GM23248 (cell line): ENCODE data around the gene NUP153. TPM values are rescaled to one million over a fixed set of nuclear protein-coding genes. Genes with fewer than 3 reads are reported as not detected.

Experiments
- DNase-seq: peaks from one replicate; pipeline ENCODE4 v3.0.0-alpha.2; 2015
- H2AFZ ChIP-seq: fragments of 200-600 bp; sonication (generic); 2 replicates; pipeline ENCODE4 v1.6.1; 2016; ENCODE audit warnings: antibody characterized with exemption
- H3F3A ChIP-seq: fragments of 200-600 bp; sonication (generic); 2 replicates; pipeline ENCODE4 v1.6.1; 2016; ENCODE audit warnings: mild to moderate bottlenecking, antibody characterized with exemption, mixed run types; ENCODE audit not compliant: insufficient read depth
- H3K27ac ChIP-seq: fragments of 200-600 bp; sonication (generic); 2 replicates; pipeline ENCODE4 v1.5.1; 2016; ENCODE audit warnings: mild to moderate bottlenecking
- H3K27me3 ChIP-seq: fragments of 200-600 bp; sonication (generic); replicated peaks from 2 replicates; pipeline ENCODE4 v1.6.1; 2016; ENCODE audit warnings: mild to moderate bottlenecking; ENCODE audit not compliant: insufficient read depth
- H3K36me3 ChIP-seq: fragments of 200-600 bp; sonication (generic); 2 replicates; pipeline ENCODE4 v1.6.1; 2016; ENCODE audit warnings: low read depth, mild to moderate bottlenecking
- H3K4me1 ChIP-seq: fragments of 200-600 bp; sonication (generic); 2 replicates; pipeline ENCODE4 v1.6.1; 2016; ENCODE audit warnings: mild to moderate bottlenecking; ENCODE audit not compliant: insufficient read depth
- H3K4me2 ChIP-seq: fragments of 200-600 bp; sonication (generic); one replicate; pipeline ENCODE4 v1.6.1; 2016; ENCODE audit warnings: mild to moderate bottlenecking; ENCODE audit not compliant: unreplicated experiment
- H3K4me3 ChIP-seq: fragments of 200-600 bp; sonication (generic); 2 replicates; pipeline ENCODE4 v1.5.1; 2016; ENCODE audit warnings: mild to moderate bottlenecking
- H3K79me2 ChIP-seq: fragments of 200-600 bp; sonication (generic); 2 replicates; pipeline ENCODE4 v1.6.1; 2016; ENCODE audit warnings: mild to moderate bottlenecking; ENCODE audit not compliant: insufficient read depth
- H3K9ac ChIP-seq: fragments of 200-600 bp; sonication (generic); 2 replicates; pipeline ENCODE4 v1.6.1; 2016; ENCODE audit warnings: mild to moderate bottlenecking
- H3K9me2 ChIP-seq: fragments of 200-600 bp; sonication (generic); 2 replicates; pipeline ENCODE4 v1.6.1; 2016; ENCODE audit warnings: mixed run types, mild to moderate bottlenecking, moderate library complexity; ENCODE audit not compliant: insufficient read depth
- H3K9me3 ChIP-seq: fragments of 200-600 bp; sonication (generic); one replicate; pipeline ENCODE4 v1.6.1; 2017; ENCODE audit warnings: low read depth
- H4K20me1 ChIP-seq: fragments of 200-600 bp; sonication (generic); 2 replicates; pipeline ENCODE4 v1.6.0; 2016; ENCODE audit not compliant: insufficient read depth
- EZH2 ChIP-seq: fragments of 200-600 bp; sonication (generic); IDR thresholded peaks from 2 replicates; pipeline ENCODE4 v1.6.1; 2018; ENCODE audit warnings: antibody characterized with exemption, mild to moderate bottlenecking; ENCODE audit not compliant: insufficient read depth, poor library complexity, severe bottlenecking
- EZH2phosphoT487 ChIP-seq: fragments of 200-600 bp; sonication (generic); IDR thresholded peaks from 2 replicates; pipeline ENCODE4 v1.6.1; 2018; ENCODE audit warnings: antibody characterized with exemption, moderate library complexity, mild to moderate bottlenecking, low read depth; ENCODE audit not compliant: insufficient read depth
- WGBS, 2 experiments: methylation state at CpG; one replicate each; pipeline ENCODE4 v1.1.6; 2015 to 2017; ENCODE audit warnings: low lambda C conversion rate in 2 of 2, low coverage in 1 of 2; ENCODE audit errors: missing lambda C conversion rate in 2 of 2; 5-methylcytosine and 5-hydroxymethylcytosine counted together
- in situ Hi-C: fragments of 300-500 bp; cut with MboI; formaldehyde crosslinking; loops from 2 replicates; pipeline ENCODE4 v1.15.0; 2020
- polyA plus RNA-seq: library from polyadenylated mRNA; unstranded; fragments of >200 nt; fragmentation: Nextera tagmentation; extraction: Ambion mirVana; gene quantifications from 2 replicates; pipeline ENCODE4 v1.2.1, GENCODE V29; 2016
- total RNA-seq: library from RNA; depleted of rRNA; stranded (reverse); fragments of >200 nt; shearing (Covaris generic); gene quantifications from 2 replicates; pipeline ENCODE4 v1.2.3, GENCODE V29; 2014

Gene NUP153
- total and polyA plus RNA-seq, 2 experiments from 2014 or later: 12.6 to 25.3 TPM

GRCh38 chr6:17714879-17715851, 8.4 kb upstream of the NUP153 start:
- Histone ChIP-seq H3F3A (peaks cover 29% of the 10 kb centered on the region), H3K36me3 (no peaks in the 10 kb centered on the region), H3K79me2 (no peaks in the 10 kb centered on the region), H3K9me2 (no peaks in the 10 kb centered on the region), H3K9ac (no peak overlapping the region), H3K4me2 (peak overlapping the region; percentile 63), H3K4me3 (no peak overlapping the region), H3K4me1 (peaks cover 32% of the 10 kb centered on the region), H2AFZ (peak overlapping the region; percentile 63), H4K20me1 (no peaks in the 10 kb centered on the region), H3K27me3 (no peaks in the 10 kb centered on the region), H3K27ac (peak overlapping the region; percentile 52), H3K9me3 (no peaks in the 10 kb centered on the region)
- DNase-seq: peak; percentile 93
- no peak for TF ChIP-seq EZH2phosphoT487
- 61 to 68% methylated on average over 9 to 10 of the region's 10 CpGs for WGBS, 2 experiments
- in situ Hi-C loops: no loop called here

- H3K9me3 ChIP-seq: no peaks in the 10 kb centered on the region
- no peaks in the 10 kb centered on the region for H3K36me3 ChIP-seq
- no peak overlapping the region for H3K27ac ChIP-seq
- DNase-seq: no peak
- no peaks in the 10 kb centered on the region for H3K79me2 ChIP-seq
- no peak for TF ChIP-seq EZH2phosphoT487
- TF ChIP-seq EZH2: no peak
- no peaks in the 10 kb centered on the region for H3K27me3 ChIP-seq
- peaks cover 40% of the 10 kb centered on the region for H3K4me1 ChIP-seq
- no peak overlapping the region for H2AFZ ChIP-seq
- H3K9ac ChIP-seq: no peak overlapping the region
- no peak overlapping the region for H3K4me2 ChIP-seq
- no peaks in the 10 kb centered on the region for H3K9me2 ChIP-seq
- H3K4me3 ChIP-seq: no peak overlapping the region
- no peaks in the 10 kb centered on the region for H4K20me1 ChIP-seq
- in situ Hi-C loops: no loop called here
- peaks cover 34% of the 10 kb centered on the region for H3F3A ChIP-seq
Measured at GRCh38 chr6:17714177-17714576, 7.5 kb upstream of the NUP153 start.

GRCh38 chr6:17712576-17712975, 5.9 kb upstream of the NUP153 start:
- no peaks in the 10 kb centered on the region for H3K9me2 ChIP-seq
- peaks cover 40% of the 10 kb centered on the region for H3K4me1 ChIP-seq
- no peaks in the 10 kb centered on the region for H3K36me3 ChIP-seq
- H3K9me3 ChIP-seq: no peaks in the 10 kb centered on the region
- DNase-seq: no peak
- TF ChIP-seq EZH2: no peak
- TF ChIP-seq EZH2phosphoT487: no peak
- WGBS, 2 experiments: 84 to 92% methylated on average over 1 of the region's 1 CpG
- in situ Hi-C loops: no loop called here
- H3K9ac ChIP-seq: no peak overlapping the region
- H2AFZ ChIP-seq: no peak overlapping the region
- H3K4me3 ChIP-seq: no peak overlapping the region
- no peak overlapping the region for H3K27ac ChIP-seq
- H3F3A ChIP-seq: peaks cover 35% of the 10 kb centered on the region
- no peaks in the 10 kb centered on the region for H3K79me2 ChIP-seq
- H3K4me2 ChIP-seq: no peak overlapping the region
- H4K20me1 ChIP-seq: no peaks in the 10 kb centered on the region
- H3K27me3 ChIP-seq: no peaks in the 10 kb centered on the region

GRCh38 chr6:17710331-17710730, 3.6 kb upstream of the NUP153 start:
- Histone ChIP-seq H3K4me2 (no peak overlapping the region), H4K20me1 (no peaks in the 10 kb centered on the region), H3F3A (peaks cover 27% of the 10 kb centered on the region), H3K27me3 (no peaks in the 10 kb centered on the region), H3K4me3 (no peak overlapping the region), H3K9me3 (no peaks in the 10 kb centered on the region), H3K36me3 (no peaks in the 10 kb centered on the region), H3K9ac (no peak overlapping the region), H3K27ac (peak overlapping the region; percentile 39), H3K79me2 (peaks cover 11% of the 10 kb centered on the region), H3K4me1 (peaks cover 31% of the 10 kb centered on the region), H3K9me2 (no peaks in the 10 kb centered on the region), H2AFZ (no peak overlapping the region)
- in situ Hi-C loops: no loop called here
- TF ChIP-seq EZH2phosphoT487 (no peak), EZH2 (no peak)
- DNase-seq: peak; percentile 83
- WGBS, 2 experiments: 27 to 28% methylated on average over 3 of the region's 3 CpGs
